ENCODE measurements around the gene MDK.

The MDK gene

GRCh38 chr11:46348566-46349401 is 32.7 kb upstream of the MDK start:
- DNase-seq: no peak

DNA sequence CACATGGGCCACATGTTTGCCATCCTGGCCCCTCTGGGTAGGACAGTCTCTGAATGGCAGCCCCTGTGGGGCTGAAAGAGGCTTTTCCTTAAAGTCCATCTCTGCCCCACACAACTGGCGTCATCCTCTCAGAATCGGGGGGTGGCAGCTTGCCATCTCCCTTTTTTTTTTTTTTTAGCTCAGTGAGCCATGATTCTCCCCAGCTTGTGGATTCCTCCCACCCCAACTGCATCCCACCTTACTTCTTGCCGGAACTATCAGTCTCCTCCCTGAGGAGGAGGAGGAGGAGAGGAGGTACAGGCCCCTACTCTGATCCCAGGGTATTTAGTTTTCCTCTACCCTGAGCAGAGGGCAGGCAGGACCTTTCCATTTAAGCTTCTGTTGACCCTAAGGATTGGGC is 30.8 kb upstream of the MDK start:
- DNase-seq: no peak

- no peak for DNase-seq
These were observed 30.3 kb upstream of the MDK start for GRCh38 chr11:46351148-46351547.

DNA sequence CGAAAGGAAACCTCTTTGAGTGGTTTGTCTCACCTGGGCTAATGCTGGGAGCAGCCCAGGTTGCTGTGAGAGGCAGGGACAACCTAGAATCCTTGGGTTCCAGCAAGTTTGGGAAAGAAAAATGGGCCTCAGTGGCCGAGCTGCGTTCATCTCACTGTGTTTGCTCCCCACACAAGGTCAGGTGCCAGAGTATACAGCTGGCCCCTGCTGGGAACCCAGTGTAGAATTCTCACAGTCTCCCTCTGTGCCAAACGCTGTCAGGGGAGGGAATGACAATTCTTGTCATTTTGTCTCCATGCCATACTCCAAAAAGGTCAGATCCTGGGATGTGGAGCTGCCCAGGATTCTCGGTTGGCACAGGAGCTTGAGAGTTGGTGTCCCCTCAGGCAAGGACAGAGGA is 29.9 kb upstream of the MDK start:
- no peak for DNase-seq

GRCh38 chr11:46352063-46352841 is 29.2 kb upstream of the MDK start:
- DNase-seq: no peak

DNA sequence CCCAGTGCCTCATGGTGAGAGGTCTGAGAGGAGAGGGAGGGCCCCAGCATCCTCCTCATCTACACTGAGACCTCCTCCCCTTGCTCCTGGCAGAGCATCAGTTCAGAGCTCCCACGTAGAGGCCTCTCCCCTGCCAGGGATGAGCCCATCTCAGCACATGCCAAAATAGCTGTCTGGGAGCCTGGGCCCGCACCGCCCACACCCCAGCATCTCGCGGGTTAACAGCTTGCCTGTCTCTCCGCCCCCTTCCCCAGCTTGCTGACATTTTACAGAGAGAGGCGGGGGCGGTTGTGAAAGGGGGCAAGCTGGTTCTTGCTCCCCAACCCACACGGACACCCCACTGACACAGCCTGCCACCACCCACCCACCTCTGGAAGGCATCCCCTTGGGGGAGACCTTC is 27.8 kb upstream of the MDK start:
- DNase-seq: no peak

- no peak for DNase-seq
These were observed 24.5 kb upstream of the MDK start for GRCh38 chr11:46356924-46357482.

DNA sequence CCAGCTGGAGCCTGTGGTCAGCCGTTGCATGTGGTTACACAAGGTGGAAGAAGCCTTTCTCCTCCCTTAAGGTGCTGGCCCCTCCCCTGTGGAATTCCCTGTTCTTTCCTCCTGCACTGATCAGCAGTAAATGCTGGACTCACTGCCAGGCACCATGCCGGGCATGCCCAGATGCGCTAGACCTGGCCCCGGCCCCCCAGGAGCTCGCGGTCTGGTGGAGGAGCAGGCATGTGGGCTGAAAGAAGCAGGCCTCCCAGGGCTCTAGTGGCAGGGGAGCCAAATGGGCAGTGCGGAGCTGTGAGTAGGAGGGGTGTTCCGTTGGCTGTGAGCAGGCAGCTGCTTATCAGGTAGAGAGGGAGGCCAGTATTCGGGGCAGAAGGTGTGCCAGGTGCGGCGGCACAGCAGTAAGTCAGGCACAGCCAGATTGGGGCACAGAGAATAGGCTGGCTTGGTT is 24.0 kb upstream of the MDK start:
- no peak for DNase-seq

GRCh38 chr11:46359953-46360352 is 21.5 kb upstream of the MDK start:
- no peak for DNase-seq

- no peak for DNase-seq
These were observed 20.6 kb upstream of the MDK start for GRCh38 chr11:46360878-46361277.

GRCh38 chr11:46361283-46362155 is 19.9 kb upstream of the MDK start:
- peak; percentile 39 for DNase-seq

DNA sequence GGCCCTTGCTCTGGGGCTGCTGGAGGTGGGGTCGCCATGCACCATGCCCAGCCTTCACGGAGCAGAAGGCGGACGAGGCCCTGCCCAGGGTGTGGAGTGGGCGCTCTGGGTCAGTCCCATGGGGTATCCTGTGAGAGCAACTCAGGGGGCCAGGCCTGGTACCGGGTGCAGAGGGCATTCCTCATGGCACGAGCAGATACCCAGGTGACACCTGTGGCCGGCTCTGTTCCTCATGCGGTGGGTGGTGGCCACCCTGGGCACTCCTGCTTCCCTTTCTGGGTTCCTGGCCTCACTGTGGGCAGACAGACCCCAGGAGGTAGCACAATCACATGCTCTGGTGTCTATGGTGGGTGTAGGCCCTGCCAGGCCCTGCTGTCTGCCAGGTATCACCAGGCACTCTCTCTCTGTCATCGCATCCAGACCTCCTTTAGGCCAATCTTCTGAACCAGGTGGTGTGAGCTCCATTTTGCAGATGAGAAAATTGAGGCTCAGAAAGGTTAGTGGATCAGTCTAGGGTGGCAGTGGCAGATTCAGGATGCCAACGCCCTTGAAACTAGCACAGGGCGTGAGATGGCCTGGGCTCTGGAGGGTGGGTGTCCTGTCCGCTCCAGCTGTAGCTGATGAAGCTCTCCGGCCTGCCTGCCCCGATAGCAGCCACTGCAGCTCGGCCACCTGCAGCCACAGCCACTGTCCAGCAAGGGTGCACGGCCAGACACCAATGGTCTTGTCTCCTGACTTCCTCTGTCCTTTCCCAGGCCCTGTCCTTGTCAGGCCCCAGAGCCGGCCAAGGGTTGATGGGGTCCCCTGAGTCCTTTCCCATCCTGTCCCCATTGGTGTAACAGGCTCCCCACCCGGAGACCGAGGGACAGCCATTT is 19.1 kb upstream of the MDK start:
- no peak for DNase-seq

DNA sequence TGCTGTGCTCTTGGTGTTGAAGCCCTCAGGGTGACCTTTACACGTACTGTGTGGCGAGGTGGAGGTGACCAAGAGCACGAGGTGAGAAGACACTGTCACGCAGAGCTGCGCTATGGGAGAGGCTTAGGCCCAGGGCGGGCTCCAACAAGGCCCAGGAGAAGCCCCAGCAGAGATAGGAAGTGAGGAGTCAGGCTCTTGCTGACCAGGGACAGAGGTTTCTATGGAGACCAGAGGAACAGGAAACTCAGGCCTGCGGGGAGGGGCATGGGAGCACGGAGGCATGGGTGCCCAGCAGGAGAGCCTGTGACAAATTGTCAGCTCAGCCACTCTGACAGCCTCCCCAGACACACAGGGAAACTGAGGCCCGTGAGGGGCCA is 18.4 kb upstream of the MDK start:
- no peak for DNase-seq

DNA sequence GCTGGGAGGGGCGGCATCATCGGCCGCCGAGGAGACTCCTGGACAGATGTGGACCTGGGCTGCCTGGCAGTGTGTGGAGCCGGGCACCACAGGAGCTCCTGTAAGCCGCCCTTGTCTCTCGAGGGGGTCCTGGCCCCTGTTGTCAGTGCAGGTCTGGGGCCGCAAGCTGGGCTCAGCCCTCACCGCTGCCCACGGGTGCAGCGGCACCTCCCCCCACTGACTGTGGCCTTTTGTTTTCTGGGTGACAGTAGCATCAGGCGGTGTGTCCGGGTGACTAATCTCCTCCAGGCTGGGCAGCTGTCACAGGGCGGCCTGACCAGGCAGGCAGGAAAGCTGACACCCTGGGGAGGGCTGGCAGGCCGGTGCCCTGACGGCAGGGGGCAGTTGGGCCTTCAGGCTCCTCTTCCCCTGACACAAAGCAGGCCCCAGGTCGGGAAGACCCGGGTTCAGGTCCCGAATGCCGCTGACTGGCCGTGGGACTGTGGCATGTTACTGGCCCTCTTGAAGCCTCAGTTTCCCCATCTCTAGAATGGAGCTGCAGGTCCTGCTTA is 17.9 kb upstream of the MDK start:
- DNase-seq: no peak

GRCh38 chr11:46364056-46364455 is 17.4 kb upstream of the MDK start:
- no peak for DNase-seq

- DNase-seq: no peak
These were observed 16.7 kb upstream of the MDK start for GRCh38 chr11:46364791-46365190.

DNA sequence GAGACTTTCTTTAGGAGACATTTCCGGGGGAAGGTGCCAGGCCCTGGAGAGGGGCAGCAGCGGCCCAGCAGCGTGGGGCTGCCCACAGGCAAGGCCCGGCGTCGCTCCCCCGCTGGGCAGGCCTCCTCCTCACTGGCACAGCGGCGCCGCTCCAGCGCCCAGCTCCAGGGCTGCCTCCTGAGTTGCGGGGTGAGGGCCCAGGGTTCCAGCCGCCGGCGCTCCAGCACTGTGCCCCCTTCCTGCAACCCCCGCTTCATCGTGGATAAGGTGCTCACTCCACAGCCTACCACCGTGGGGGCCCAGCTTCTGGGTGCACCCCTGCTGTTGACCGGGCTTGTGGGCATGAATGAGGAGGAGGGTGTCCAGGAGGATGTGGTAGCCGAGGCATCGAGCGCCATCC is 15.2 kb upstream of the MDK start:
- DNase-seq: no peak

DNA sequence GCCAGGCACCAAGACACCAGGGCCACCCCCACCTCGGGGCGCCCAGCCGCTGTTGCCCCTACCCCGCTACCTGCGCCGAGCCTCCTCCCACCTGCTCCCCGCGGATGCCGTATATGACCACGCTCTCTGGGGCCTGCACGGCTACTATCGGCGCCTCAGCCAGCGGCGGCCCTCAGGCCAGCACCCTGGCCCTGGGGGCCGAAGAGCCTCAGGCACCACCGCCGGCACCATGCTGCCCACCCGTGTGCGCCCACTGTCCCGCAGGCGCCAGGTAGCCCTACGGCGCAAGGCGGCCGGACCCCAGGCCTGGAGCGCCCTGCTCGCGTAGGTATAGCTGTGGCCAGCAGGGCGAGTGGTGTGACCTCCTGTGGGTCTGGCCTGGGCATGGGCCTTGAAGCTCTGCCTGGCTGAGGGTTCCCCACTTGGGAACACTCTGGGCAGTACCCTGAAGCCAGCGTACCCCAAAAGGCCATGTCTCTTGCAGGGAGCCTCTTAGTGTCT is 14.8 kb upstream of the MDK start:
- DNase-seq: no peak

- no peak for DNase-seq
These were observed 14.1 kb upstream of the MDK start for GRCh38 chr11:46367244-46367915.

GRCh38 chr11:46367916-46368267 is 13.6 kb upstream of the MDK start:
- DNase-seq: no peak

Data from NCI-H1436 treated with DMSO at 0.1 percent for 48 hours (cell line).